Body of pancreas (tissue), 4 donors: ENCODE results near the gene UBXN7.
"Not testable (repeated sequence)": the region's sequence is repeated elsewhere in the genome, so short reads cannot be mapped to it uniquely, and the experiment has no call there.

Source experiments
- POLR2A ChIP-seq, 3 donors: fragments of 450-650 bp; IDR thresholded peaks; one replicate each; pipeline ENCODE4 v1.6.1; 2016; ENCODE audit warnings: antibody characterized with exemption in 3 of 3, mild to moderate bottlenecking in 2 of 3
- TF ChIP-seq, protein P1 (sequence below), 7 experiments: fragments of 450-650 bp in 4 of 7; fragments of 200-600 bp in 3 of 7; sonication (generic) in 3 of 7; IDR thresholded peaks; one replicate each; pipeline ENCODE4 v1.5.1; 2016 to 2019; ENCODE audit warnings: antibody characterized with exemption in 7 of 7

DNA sequence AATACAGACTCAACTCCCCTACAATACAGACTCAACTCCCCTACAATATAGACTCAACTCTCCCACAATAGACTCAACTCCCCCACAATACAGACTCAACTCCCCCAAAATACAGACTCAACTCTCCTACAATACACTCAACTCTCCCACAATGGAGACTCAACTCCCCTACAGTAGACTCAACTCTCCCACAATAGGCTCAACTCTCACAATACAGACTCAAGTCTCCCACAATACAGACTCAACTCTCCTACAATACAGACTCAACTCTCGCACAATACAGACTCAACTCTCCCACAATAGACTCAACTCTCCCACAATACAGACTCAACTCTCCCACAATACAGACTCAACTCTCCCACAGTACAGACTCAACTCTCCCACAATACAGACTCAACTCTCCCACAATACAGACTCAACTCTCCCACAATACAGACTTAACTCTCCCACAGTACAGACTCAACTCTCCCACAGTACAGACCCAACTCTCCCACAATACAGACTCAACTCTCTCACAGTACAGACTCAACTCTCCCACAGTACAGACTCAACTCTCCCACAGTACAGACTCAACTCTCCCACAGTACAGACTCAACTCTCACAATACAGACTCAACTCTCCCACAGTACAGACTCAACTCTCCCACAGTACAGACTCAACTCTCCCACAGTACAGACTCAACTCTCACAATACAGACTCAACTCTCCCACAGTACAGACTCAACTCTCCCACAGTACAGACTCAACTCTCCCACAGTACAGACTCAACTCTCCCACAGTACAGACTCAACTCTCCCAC, 30.7 kb upstream of the UBXN7 start:
- TF ChIP-seq POLR2A (IDR thresholded peaks at IDR 0.05) = not testable (repeated sequence)
- TF ChIP-seq, protein P1, sequence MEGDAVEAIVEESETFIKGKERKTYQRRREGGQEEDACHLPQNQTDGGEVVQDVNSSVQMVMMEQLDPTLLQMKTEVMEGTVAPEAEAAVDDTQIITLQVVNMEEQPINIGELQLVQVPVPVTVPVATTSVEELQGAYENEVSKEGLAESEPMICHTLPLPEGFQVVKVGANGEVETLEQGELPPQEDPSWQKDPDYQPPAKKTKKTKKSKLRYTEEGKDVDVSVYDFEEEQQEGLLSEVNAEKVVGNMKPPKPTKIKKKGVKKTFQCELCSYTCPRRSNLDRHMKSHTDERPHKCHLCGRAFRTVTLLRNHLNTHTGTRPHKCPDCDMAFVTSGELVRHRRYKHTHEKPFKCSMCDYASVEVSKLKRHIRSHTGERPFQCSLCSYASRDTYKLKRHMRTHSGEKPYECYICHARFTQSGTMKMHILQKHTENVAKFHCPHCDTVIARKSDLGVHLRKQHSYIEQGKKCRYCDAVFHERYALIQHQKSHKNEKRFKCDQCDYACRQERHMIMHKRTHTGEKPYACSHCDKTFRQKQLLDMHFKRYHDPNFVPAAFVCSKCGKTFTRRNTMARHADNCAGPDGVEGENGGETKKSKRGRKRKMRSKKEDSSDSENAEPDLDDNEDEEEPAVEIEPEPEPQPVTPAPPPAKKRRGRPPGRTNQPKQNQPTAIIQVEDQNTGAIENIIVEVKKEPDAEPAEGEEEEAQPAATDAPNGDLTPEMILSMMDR (IDR thresholded peaks at IDR 0.05) = not testable (repeated sequence)
